Neural progenitor cell (in vitro differentiated cells): ENCODE measurements around the gene JUND. TPM values are rescaled to one million over a fixed set of nuclear protein-coding genes. Genes with fewer than 3 reads are reported as not detected.

ENCODE experiments used
- DNase-seq: peaks from one replicate; pipeline ENCODE4 v3.0.0-alpha.2; 2016; ENCODE audit warnings: low spot score
- H2AFZ ChIP-seq: fragments of 200-600 bp; sonication (generic); replicated peaks from 2 replicates; pipeline ENCODE4 v1.6.1; 2016; ENCODE audit warnings: antibody characterized with exemption
- H3F3A ChIP-seq: fragments of 200-600 bp; sonication (generic); 2 replicates; pipeline ENCODE4 v1.6.1; 2016; ENCODE audit warnings: antibody characterized with exemption, low read depth
- H3K27ac ChIP-seq: fragments of 200-600 bp; sonication (generic); 2 replicates; pipeline ENCODE4 v1.5.1; 2016; ENCODE audit warnings: mild to moderate bottlenecking
- H3K27me3 ChIP-seq: fragments of 200-600 bp; sonication (generic); 2 replicates; pipeline ENCODE4 v1.6.1; 2016; ENCODE audit warnings: mild to moderate bottlenecking, moderate library complexity
- H3K36me3 ChIP-seq: fragments of 200-600 bp; sonication (generic); 2 replicates; pipeline ENCODE4 v1.5.1; 2016
- H3K4me1 ChIP-seq: fragments of 200-600 bp; sonication (generic); 2 replicates; pipeline ENCODE4 v1.6.1; 2016; ENCODE audit warnings: mixed run types
- H3K4me2 ChIP-seq: fragments of 200-600 bp; sonication (generic); 2 replicates; pipeline ENCODE4 v1.6.1; 2016
- H3K4me3 ChIP-seq: fragments of 200-600 bp; sonication (generic); 2 replicates; pipeline ENCODE4 v1.5.1; 2016
- H3K79me2 ChIP-seq: fragments of 200-600 bp; sonication (generic); 2 replicates; pipeline ENCODE4 v1.6.1; 2016; ENCODE audit warnings: low read depth
- H3K9ac ChIP-seq: fragments of 200-600 bp; sonication (generic); 2 replicates; pipeline ENCODE4 v1.6.1; 2016
- H3K9me3 ChIP-seq: fragments of 200-600 bp; sonication (generic); 2 replicates; pipeline ENCODE4 v1.5.1; 2016; ENCODE audit warnings: low read depth
- H4K20me1 ChIP-seq: fragments of 200-600 bp; sonication (generic); 2 replicates; pipeline ENCODE4 v1.6.1; 2016; ENCODE audit warnings: low read depth
- H3K27ac Mint-ChIP-seq: 3 replicates; pipeline ENCODE4 v1.8.0; 2021; ENCODE audit warnings: mixed read lengths
- H3K27me3 Mint-ChIP-seq: 2 replicates; pipeline ENCODE4 v1.8.0; 2022; ENCODE audit warnings: low read depth, mild to moderate bottlenecking, inconsistent platforms, moderate library complexity, mixed read lengths; ENCODE audit not compliant: insufficient read depth
- H3K36me3 Mint-ChIP-seq: 3 replicates; pipeline ENCODE4 v1.8.0; 2021; ENCODE audit warnings: mixed read lengths
- H3K4me1 Mint-ChIP-seq: 3 replicates; pipeline ENCODE4 v1.8.0; 2021; ENCODE audit warnings: mixed read lengths
- H3K4me3 Mint-ChIP-seq: 3 replicates; pipeline ENCODE4 v1.8.0; 2021; ENCODE audit warnings: mild to moderate bottlenecking, moderate library complexity, mixed read lengths
- H3K9me3 Mint-ChIP-seq: 3 replicates; pipeline ENCODE4 v1.8.0; 2020; ENCODE audit warnings: mixed read lengths
- CTCF ChIP-seq: fragments of 200-600 bp; sonication (generic); IDR thresholded peaks from 2 replicates; pipeline ENCODE4 v1.5.1; 2017; ENCODE audit warnings: antibody characterized with exemption, mild to moderate bottlenecking
- EZH2 ChIP-seq: fragments of 200-600 bp; sonication (generic); IDR thresholded peaks from 2 replicates; pipeline ENCODE4 v1.6.1; 2017; ENCODE audit warnings: antibody characterized with exemption, mild to moderate bottlenecking, moderate library complexity
- EZH2phosphoT487 ChIP-seq: fragments of 200-600 bp; sonication (generic); IDR thresholded peaks from 2 replicates; pipeline ENCODE4 v1.6.1; 2017; ENCODE audit warnings: antibody characterized with exemption
- total RNA-seq: library from RNA; depleted of rRNA; stranded (reverse); fragments of >200 nt; gene quantifications from 2 replicates; pipeline ENCODE4 v1.2.3, GENCODE V29; 2015; ENCODE audit warnings: low replicate concordance

The JUND gene
- total RNA-seq, 1 donor from 2014 or later: 51.7 TPM

GRCh38 chr19:18283338-18283737, 1.9 kb upstream of the JUND start:
- Mint-ChIP-seq H3K4me3 (peak overlapping the region; percentile 46), H3K4me1 (peaks cover 46% of the 10 kb centered on the region), H3K27ac (no peak overlapping the region), H3K9me3 (peaks cover 4% of the 10 kb centered on the region), H3K36me3 (peaks cover 11% of the 10 kb centered on the region), H3K27me3 (peaks cover 23% of the 10 kb centered on the region)
- H3K4me3 ChIP-seq: no peak overlapping the region
- DNase-seq: no peak
- H3K27ac ChIP-seq: no peak overlapping the region
- H2AFZ ChIP-seq: no peak overlapping the region
- no peak overlapping the region for H3K9ac ChIP-seq
- H3K79me2 ChIP-seq: peaks cover 29% of the 10 kb centered on the region
- no peak overlapping the region for H3K4me2 ChIP-seq
- peaks cover 64% of the 10 kb centered on the region for H3F3A ChIP-seq
- no peak for TF ChIP-seq EZH2
- no peak for TF ChIP-seq EZH2phosphoT487
- TF ChIP-seq CTCF: no peak
- peaks cover 24% of the 10 kb centered on the region for H4K20me1 ChIP-seq
- no peaks in the 10 kb centered on the region for H3K9me3 ChIP-seq
- no peaks in the 10 kb centered on the region for H3K36me3 ChIP-seq
- H3K27me3 ChIP-seq: no peaks in the 10 kb centered on the region
- peaks cover 8% of the 10 kb centered on the region for H3K4me1 ChIP-seq

GRCh38 chr19:18282788-18283141, 1.3 kb upstream of the JUND start:
- TF ChIP-seq EZH2: no peak
- TF ChIP-seq CTCF: no peak
- TF ChIP-seq EZH2phosphoT487: no peak
- H4K20me1 ChIP-seq: peaks cover 30% of the 10 kb centered on the region

DNA sequence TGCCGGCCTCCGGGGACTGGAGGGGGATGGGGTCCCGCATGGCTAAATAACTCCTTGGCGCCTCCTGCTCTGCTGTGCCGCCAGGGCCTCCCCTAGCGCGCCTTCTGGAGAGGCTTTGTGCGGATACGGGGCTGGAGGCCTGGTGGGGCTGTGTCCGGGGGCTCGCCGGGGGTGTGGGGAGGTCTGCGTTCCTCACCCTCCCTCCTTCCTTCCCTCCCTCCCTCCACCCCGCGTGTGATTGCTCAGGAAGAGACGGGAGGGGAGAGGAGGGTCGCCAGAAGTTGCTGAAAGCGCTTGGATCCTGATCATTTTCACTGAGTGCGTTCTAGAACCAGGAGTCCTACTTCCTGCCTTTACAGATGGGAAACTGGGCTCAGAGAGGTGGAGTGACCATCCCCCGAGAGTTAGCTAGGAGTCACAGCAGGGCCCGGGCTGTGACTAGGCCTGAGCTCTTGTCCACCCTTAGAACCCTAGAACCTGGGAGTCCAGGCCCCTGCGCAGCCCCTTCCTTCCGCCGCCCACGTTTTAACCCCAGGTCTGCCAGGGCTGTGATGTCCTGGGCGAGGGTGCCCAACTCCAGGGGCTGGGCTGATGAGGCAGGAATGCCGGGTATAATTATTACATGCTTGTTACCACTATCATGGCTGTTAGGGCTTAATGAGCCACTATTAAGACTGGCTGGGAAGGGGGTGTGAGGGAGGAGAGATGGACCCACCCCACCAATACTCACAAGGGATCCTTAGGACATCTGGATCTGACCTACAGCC, 782 bp upstream of the JUND start:
- no peaks in the 10 kb centered on the region for H3K9me3 ChIP-seq
- no peaks in the 10 kb centered on the region for H3K4me1 ChIP-seq
- peaks cover 40% of the 10 kb centered on the region for H3K79me2 ChIP-seq
- peaks cover 24% of the 10 kb centered on the region for H3K27me3 Mint-ChIP-seq
- H3K9me3 Mint-ChIP-seq: peaks cover 4% of the 10 kb centered on the region
- H3F3A ChIP-seq: peaks cover 57% of the 10 kb centered on the region
- peak overlapping the region; percentile 72 for H3K9ac ChIP-seq
- DNase-seq: peak; percentile 21
- peaks cover 33% of the 10 kb centered on the region for H4K20me1 ChIP-seq
- no peaks in the 10 kb centered on the region for H3K36me3 ChIP-seq
- H3K4me1 Mint-ChIP-seq: peaks cover 41% of the 10 kb centered on the region
- H2AFZ ChIP-seq: no peak overlapping the region
- H3K27ac Mint-ChIP-seq: peak overlapping the region; percentile 98
- H3K4me3 ChIP-seq: peak overlapping the region; percentile 64
- H3K36me3 Mint-ChIP-seq: peaks cover 11% of the 10 kb centered on the region
- H3K27me3 ChIP-seq: no peaks in the 10 kb centered on the region
- peak overlapping the region; percentile 99 for H3K27ac ChIP-seq
- no peak for TF ChIP-seq EZH2phosphoT487
- TF ChIP-seq EZH2: no peak
- TF ChIP-seq CTCF: no peak
- H3K4me2 ChIP-seq: peak overlapping the region; percentile 83
- H3K4me3 Mint-ChIP-seq: peak overlapping the region; percentile 88

More at GRCh38 chr19:18282788-18283141, 1.3 kb upstream of the JUND start:
- Mint-ChIP-seq H3K27me3 (peaks cover 24% of the 10 kb centered on the region), H3K27ac (peak overlapping the region; percentile 98), H3K4me1 (peaks cover 47% of the 10 kb centered on the region), H3K36me3 (peaks cover 11% of the 10 kb centered on the region), H3K9me3 (peaks cover 4% of the 10 kb centered on the region), H3K4me3 (peak overlapping the region; percentile 88)
- H3K4me1 ChIP-seq: peaks cover 4% of the 10 kb centered on the region
- no peak for DNase-seq
- peaks cover 35% of the 10 kb centered on the region for H3K79me2 ChIP-seq
- no peaks in the 10 kb centered on the region for H3K27me3 ChIP-seq
- H3K4me2 ChIP-seq: peak overlapping the region; percentile 83
- H3K36me3 ChIP-seq: no peaks in the 10 kb centered on the region
- H2AFZ ChIP-seq: no peak overlapping the region
- H3K4me3 ChIP-seq: peak overlapping the region; percentile 64
- H3K27ac ChIP-seq: peak overlapping the region; percentile 99
- peaks cover 63% of the 10 kb centered on the region for H3F3A ChIP-seq
- no peaks in the 10 kb centered on the region for H3K9me3 ChIP-seq
- H3K9ac ChIP-seq: no peak overlapping the region
